Activated T-cell treated with anti-CD3 and anti-CD28 coated beads, Interleukin-2, amount 50 U/mL, for 72 hours (primary cell): ENCODE measurements around the gene SPATS2. TPM values are rescaled to one million over a fixed set of nuclear protein-coding genes. Genes with fewer than 3 reads are reported as not detected.

Source experiments
- ATAC-seq, 2 donors: fragments of 150-1000 bp; cut with Tn5 transposase; replicated peaks in 1 of 2; 2 replicates each; pipeline ENCODE4 v1.10.0; 2021; ENCODE audit warnings: moderate library complexity in 2 of 2, mild to moderate bottlenecking in 1 of 2
- DNase-seq, 2 donors: peaks; one replicate each; pipeline ENCODE4 v3.0.0; 2021 to 2022; ENCODE audit warnings: mixed read lengths in 1 of 2
- H3K27ac Mint-ChIP-seq: one replicate; pipeline ENCODE4 v1.8.0; 2022; ENCODE audit warnings: mild to moderate bottlenecking, moderate library complexity, mixed read lengths
- H3K27me3 Mint-ChIP-seq: one replicate; pipeline ENCODE4 v1.8.0; 2022; ENCODE audit warnings: low read depth, mixed read lengths
- H3K36me3 Mint-ChIP-seq, 2 donors: one replicate each; pipeline ENCODE4 v1.8.0; 2022; ENCODE audit warnings: mixed read lengths in 2 of 2, mild to moderate bottlenecking in 1 of 2; ENCODE audit not compliant: insufficient read depth in 2 of 2
- H3K4me1 Mint-ChIP-seq: one replicate; pipeline ENCODE4 v1.8.0; 2022; ENCODE audit warnings: low read depth, mixed read lengths
- H3K4me3 Mint-ChIP-seq, 2 donors: one replicate each; pipeline ENCODE4 v1.8.0; 2022; ENCODE audit warnings: mild to moderate bottlenecking in 2 of 2, mixed read lengths in 2 of 2, moderate library complexity in 2 of 2
- H3K9me3 Mint-ChIP-seq, 2 donors: one replicate each; pipeline ENCODE4 v1.8.0; 2022; ENCODE audit warnings: mixed read lengths in 2 of 2
- total RNA-seq, 2 donors: library from RNA; stranded (reverse); gene quantifications; one replicate each; pipeline ENCODE4 v1.2.3, GENCODE V29; 2022

The SPATS2 gene
- total RNA-seq, 2 donors from 2014 or later: 12.3 to 16.4 TPM

DNA sequence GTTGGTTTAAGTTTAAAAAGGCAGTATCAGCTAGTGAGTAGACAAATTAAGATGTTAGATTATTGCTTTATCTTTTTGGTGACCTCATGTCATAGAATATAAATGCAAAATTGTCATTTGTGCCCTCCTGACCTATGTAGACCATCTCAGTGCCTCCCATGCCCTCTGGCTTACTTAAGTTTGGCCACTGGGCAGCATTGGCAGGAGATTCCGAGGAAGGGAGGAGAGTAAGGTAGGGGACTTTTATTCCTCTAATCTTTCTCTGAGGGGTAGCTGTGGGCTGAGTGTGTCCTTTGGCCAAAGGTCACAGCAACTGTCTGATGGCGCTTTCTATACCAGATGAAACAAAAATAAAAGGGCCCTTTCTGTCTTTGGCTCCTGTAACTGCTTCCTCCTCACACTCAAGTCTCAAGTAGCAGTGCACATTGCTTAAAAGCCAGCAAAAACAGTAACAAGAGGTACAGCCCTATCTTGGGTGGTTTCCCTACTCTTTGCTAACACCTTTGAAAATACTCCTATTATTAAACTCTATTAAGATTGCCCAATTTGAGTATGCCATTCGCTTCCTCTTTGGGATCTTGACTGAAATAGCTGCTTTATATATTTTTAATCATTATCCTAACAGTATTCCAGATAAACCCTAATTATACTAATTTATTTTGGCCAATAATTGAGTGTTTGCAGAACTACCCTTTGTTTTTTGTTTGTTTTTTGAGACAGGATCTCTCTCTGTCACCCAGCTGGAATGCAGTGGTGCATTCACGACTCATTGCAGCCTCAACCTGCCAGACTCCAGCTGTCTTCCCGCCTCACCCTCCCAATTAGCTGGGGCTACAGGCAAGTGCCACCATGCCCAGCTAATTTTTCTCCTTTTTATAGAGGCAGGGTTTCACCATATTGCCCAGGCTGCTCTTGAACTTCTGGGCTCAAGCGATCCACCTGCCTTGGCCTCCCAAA, 115.1 kb downstream of the SPATS2 start:
- Mint-ChIP-seq H3K9me3 (no peaks in the 10 kb centered on the region), H3K4me1 (no peaks in the 10 kb centered on the region), H3K4me3 (no peak overlapping the region), H3K27me3 (no peaks in the 10 kb centered on the region), H3K27ac (no peak overlapping the region), H3K36me3 (no peaks in the 10 kb centered on the region)
- DNase-seq (no peak), ATAC-seq (no peak)

GRCh38 chr12:49483619-49484018, 116.4 kb downstream of the SPATS2 start:
- no peak overlapping the region for H3K4me3 Mint-ChIP-seq
- no peaks in the 10 kb centered on the region for H3K36me3 Mint-ChIP-seq
- DNase-seq: no peak
- no peaks in the 10 kb centered on the region for H3K4me1 Mint-ChIP-seq
- no peak for ATAC-seq
- no peak overlapping the region for H3K27ac Mint-ChIP-seq
- H3K27me3 Mint-ChIP-seq: no peaks in the 10 kb centered on the region
- no peaks in the 10 kb centered on the region for H3K9me3 Mint-ChIP-seq

DNA sequence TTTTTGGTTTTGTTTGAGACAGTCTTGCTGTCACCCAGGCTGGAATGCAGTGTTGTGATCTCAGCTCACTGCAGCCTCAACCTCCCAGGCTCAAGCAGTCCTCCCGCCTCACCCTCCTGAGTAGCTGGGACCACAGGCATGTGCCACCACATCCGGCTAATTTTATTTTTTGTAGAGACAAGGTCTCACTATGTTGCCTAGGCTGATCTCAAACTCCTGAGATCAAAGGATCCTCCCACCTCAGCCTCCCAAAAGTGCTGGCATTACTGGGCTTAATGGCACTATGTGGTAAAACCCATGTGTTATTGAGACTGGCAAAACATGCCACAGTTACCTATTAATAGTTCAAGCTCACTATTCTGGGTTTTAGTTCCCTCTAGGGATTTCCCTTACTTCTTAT, 120.3 kb downstream of the SPATS2 start:
- no peaks in the 10 kb centered on the region for H3K4me1 Mint-ChIP-seq
- H3K27me3 Mint-ChIP-seq: no peaks in the 10 kb centered on the region
- no peaks in the 10 kb centered on the region for H3K9me3 Mint-ChIP-seq
- DNase-seq: no peak
- no peak overlapping the region for H3K27ac Mint-ChIP-seq
- H3K36me3 Mint-ChIP-seq: no peaks in the 10 kb centered on the region
- H3K4me3 Mint-ChIP-seq: no peak overlapping the region
- ATAC-seq: no peak

DNA sequence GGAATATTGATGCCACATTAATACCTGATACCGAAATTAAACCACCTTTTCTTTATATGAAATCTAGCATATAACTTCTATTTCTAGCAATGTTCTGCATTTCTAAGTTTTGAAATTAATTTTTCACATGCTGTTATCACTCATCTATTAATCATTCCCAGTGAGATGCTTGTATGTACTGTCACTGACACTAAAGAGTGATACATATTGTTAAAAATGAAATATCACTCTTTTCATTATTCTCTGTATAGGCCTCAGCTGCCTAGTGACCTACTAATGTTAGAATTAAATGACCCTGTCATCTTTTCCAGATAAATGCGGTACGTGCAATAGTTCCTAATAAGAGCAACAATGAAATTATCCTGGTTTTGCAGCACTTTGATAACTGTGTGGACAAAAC, 121.9 kb downstream of the SPATS2 start:
- no peak overlapping the region for H3K4me3 Mint-ChIP-seq
- H3K27ac Mint-ChIP-seq: no peak overlapping the region
- no peaks in the 10 kb centered on the region for H3K27me3 Mint-ChIP-seq
- H3K36me3 Mint-ChIP-seq: no peaks in the 10 kb centered on the region
- DNase-seq: no peak
- no peaks in the 10 kb centered on the region for H3K4me1 Mint-ChIP-seq
- ATAC-seq: no peak
- no peaks in the 10 kb centered on the region for H3K9me3 Mint-ChIP-seq

GRCh38 chr12:49489720-49490119, 122.5 kb downstream of the SPATS2 start:
- H3K27ac Mint-ChIP-seq: no peak overlapping the region
- no peak for ATAC-seq
- no peaks in the 10 kb centered on the region for H3K4me1 Mint-ChIP-seq
- H3K36me3 Mint-ChIP-seq: no peaks in the 10 kb centered on the region
- no peaks in the 10 kb centered on the region for H3K9me3 Mint-ChIP-seq
- no peaks in the 10 kb centered on the region for H3K27me3 Mint-ChIP-seq
- no peak for DNase-seq
- no peak overlapping the region for H3K4me3 Mint-ChIP-seq

DNA sequence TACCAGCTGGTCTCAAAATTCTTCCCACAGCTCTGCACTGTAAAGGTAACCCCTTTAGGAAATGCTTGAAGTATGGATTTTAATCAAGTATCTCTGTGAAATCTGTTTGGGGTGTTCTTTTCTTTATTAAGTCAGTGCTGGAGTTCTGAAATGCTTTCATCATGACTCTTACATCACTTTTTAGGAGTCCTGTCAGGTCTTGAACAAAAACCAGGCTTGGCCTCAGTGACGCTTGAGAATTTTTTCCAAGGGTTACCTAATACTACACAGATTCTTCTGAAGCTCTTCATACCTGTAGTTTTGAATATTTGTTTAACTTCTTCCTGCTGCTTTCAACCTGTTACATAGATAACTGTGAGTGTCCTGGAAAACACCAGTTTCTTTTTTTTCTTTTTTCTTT, 124.6 kb downstream of the SPATS2 start:
- H3K9me3 Mint-ChIP-seq: no peaks in the 10 kb centered on the region
- no peak for ATAC-seq

GRCh38 chr12:49493900-49494299, 126.6 kb downstream of the SPATS2 start:
- no peak overlapping the region for H3K4me3 Mint-ChIP-seq
- no peaks in the 10 kb centered on the region for H3K36me3 Mint-ChIP-seq
- no peak for DNase-seq
- no peaks in the 10 kb centered on the region for H3K4me1 Mint-ChIP-seq
- H3K9me3 Mint-ChIP-seq: no peaks in the 10 kb centered on the region
- no peak for ATAC-seq
- H3K27me3 Mint-ChIP-seq: no peaks in the 10 kb centered on the region
- H3K27ac Mint-ChIP-seq: no peak overlapping the region

More for the DNA sequence above, 124.6 kb downstream of the SPATS2 start:
- Mint-ChIP-seq H3K36me3 (no peaks in the 10 kb centered on the region), H3K27ac (no peak overlapping the region), H3K4me3 (no peak overlapping the region), H3K4me1 (no peaks in the 10 kb centered on the region), H3K27me3 (no peaks in the 10 kb centered on the region)
- DNase-seq: no peak

DNA sequence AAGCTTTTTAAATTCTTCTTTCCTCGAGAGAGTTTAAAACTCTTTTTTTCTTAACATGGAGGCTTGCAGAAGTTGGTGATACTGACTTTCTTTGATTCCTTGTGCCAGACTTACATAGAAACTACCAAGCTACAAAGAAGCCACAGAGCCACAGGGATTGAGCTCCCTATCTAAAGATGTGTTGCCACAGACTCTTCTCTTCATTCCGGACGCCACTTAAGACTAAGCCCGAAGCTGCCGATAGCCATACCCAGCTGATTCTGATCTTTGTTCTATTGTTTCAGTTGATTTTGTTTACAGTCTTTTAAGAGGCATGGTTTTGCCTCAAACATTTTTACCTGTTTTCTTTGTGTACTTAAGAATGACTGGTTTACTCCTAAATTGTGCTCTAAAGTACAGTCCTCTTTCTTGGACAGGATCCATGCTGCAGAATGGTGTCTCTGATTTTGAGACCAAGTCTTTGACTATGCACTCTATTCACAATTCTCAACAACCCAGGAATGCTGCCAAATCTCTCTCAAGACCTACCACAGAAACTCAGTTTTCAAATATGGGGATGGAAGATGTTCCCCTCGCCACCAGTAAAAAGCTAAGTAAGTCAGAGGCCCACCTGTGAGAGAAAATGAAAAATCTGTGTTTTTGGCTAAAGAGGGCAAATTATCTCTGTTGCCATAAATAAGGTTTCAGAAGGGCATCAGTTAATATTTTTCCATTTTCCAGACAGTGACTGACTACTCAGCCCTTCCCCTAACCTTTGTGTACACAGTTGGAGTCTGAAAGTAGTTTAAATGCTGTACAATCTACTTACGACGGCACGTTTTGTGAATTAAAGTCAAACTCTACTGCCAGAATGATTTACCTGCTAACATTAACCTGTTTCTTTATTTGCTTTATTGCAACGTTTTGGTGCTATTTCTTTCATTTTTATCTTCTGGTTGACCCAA, 129.4 kb downstream of the SPATS2 start:
- H3K4me1 Mint-ChIP-seq: no peaks in the 10 kb centered on the region
- no peak overlapping the region for H3K4me3 Mint-ChIP-seq
- H3K9me3 Mint-ChIP-seq: no peaks in the 10 kb centered on the region
- DNase-seq (no peak), ATAC-seq (no peak)
- no peaks in the 10 kb centered on the region for H3K27me3 Mint-ChIP-seq
- H3K36me3 Mint-ChIP-seq: no peaks in the 10 kb centered on the region
- no peak overlapping the region for H3K27ac Mint-ChIP-seq

DNA sequence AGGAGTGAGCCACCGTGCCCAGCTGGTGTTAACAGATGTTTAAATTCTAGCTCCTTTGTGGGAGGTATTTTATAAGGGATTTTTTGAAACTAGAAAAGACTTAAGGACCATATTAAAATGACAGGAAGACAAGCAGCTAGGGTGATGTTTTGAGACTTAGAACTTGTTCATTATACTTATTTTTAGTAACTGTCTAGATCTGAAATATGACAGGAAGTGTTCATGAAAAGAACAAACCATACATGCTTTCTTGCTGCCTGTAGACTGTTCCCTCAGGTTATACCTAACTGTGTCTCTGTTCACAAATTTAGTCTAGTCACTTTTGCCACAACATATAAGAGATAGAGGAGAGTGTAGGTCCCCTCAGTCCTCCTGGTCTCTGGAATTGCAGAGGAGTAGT, 134.6 kb downstream of the SPATS2 start:
- DNase-seq: no peak
- ATAC-seq: no peak
- no peak overlapping the region for H3K4me3 Mint-ChIP-seq
- no peaks in the 10 kb centered on the region for H3K27me3 Mint-ChIP-seq
- H3K4me1 Mint-ChIP-seq: no peaks in the 10 kb centered on the region
- H3K27ac Mint-ChIP-seq: no peak overlapping the region
- H3K36me3 Mint-ChIP-seq: peaks cover 0 to 1% of the 10 kb centered on the region in 2 donors
- H3K9me3 Mint-ChIP-seq: no peaks in the 10 kb centered on the region

DNA sequence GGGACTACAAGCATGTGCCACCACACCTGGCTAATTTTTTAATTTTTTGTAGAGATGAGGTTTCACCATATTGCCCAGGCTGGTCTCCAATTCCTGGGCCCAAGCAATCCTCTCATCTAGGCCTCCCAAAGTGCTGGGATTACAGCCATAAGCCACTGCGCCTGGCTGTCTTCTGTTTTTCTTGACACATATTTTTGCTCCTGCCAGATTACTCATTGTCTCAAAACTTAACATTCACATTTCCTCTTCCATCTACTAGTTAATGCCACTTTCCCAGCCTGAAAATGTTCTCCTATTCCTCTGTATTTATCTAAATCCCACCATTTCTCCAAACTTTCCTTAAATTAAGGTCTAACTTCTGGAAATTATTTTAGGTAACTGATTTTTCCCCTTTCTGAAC, 135.3 kb downstream of the SPATS2 start:
- no peak overlapping the region for H3K27ac Mint-ChIP-seq
- H3K4me1 Mint-ChIP-seq: no peaks in the 10 kb centered on the region
- H3K9me3 Mint-ChIP-seq: no peaks in the 10 kb centered on the region
- H3K4me3 Mint-ChIP-seq: no peak overlapping the region
- ATAC-seq (no peak), DNase-seq (no peak)
- H3K36me3 Mint-ChIP-seq: peaks cover 0 to 1% of the 10 kb centered on the region in 2 donors
- H3K27me3 Mint-ChIP-seq: no peaks in the 10 kb centered on the region

DNA sequence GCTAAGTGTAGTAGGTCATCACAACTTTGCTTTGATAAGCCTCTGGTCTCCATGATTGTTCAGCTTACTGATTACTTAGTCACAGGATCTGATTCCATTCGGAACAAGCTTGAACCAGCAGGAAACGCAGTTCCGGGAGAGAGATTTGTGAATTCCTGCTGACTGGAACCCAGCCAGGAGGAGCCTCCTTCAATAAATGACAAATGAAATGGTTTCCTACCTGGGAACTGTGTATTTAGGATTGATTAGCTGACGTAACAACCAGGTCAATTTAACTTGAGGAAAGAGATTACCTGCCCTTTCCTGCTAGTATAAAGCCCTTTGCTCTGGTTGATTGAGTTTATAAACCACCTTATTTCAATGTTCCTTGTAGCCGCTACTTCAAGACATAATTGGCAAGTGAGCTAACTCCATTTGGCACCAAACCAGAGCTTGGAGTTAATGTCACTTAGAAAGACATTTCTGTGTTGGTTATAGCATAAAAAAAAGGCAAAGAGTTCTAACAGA, 136.5 kb downstream of the SPATS2 start:
- peaks cover 0 to 1% of the 10 kb centered on the region in 2 donors for H3K36me3 Mint-ChIP-seq
- H3K27me3 Mint-ChIP-seq: no peaks in the 10 kb centered on the region
- H3K4me3 Mint-ChIP-seq: no peak overlapping the region
- no peak overlapping the region for H3K27ac Mint-ChIP-seq
- no peaks in the 10 kb centered on the region for H3K4me1 Mint-ChIP-seq
- no peak for ATAC-seq
- no peaks in the 10 kb centered on the region for H3K9me3 Mint-ChIP-seq
- no peak for DNase-seq

- Mint-ChIP-seq H3K27ac (no peak overlapping the region), H3K9me3 (no peaks in the 10 kb centered on the region), H3K36me3 (peaks cover 0 to 1% of the 10 kb centered on the region in 2 donors), H3K4me1 (no peaks in the 10 kb centered on the region), H3K27me3 (no peaks in the 10 kb centered on the region), H3K4me3 (no peak overlapping the region)
- ATAC-seq (no peak), DNase-seq (no peak)
These were observed 138.4 kb downstream of the SPATS2 start for GRCh38 chr12:49505672-49506071.

DNA sequence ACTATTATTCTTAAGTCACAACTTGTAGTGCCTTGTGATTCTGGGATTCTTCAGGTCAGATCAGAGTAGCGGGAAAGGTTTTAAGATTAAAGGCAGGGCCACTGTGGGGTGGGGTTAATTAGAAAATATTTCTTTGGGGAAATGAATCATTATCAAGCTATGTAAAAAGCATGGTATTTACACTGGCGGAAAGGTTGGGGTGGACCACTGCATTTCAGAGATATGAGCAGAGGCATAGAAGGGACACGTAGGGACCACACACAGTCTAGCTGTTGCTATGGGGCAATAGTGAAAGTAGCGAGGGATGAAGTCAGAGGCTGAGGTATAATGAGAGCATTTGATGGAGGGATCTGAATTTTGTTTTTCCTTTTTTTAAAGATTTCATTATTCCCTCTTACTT, 139.9 kb downstream of the SPATS2 start:
- Mint-ChIP-seq H3K27ac (no peak overlapping the region), H3K36me3 (peaks cover 0 to 1% of the 10 kb centered on the region in 2 donors), H3K27me3 (no peaks in the 10 kb centered on the region), H3K4me1 (no peaks in the 10 kb centered on the region), H3K9me3 (no peaks in the 10 kb centered on the region), H3K4me3 (no peak overlapping the region)
- ATAC-seq (no peak), DNase-seq (no peak)
